Measurements from ENCODE around the gene LDLR. TPM values are rescaled to one million over a fixed set of nuclear protein-coding genes. Genes with fewer than 3 reads are reported as not detected.

LDLR gene
- total RNA-seq, 1 donor from 2014 or later: 39.3 TPM

DNA sequence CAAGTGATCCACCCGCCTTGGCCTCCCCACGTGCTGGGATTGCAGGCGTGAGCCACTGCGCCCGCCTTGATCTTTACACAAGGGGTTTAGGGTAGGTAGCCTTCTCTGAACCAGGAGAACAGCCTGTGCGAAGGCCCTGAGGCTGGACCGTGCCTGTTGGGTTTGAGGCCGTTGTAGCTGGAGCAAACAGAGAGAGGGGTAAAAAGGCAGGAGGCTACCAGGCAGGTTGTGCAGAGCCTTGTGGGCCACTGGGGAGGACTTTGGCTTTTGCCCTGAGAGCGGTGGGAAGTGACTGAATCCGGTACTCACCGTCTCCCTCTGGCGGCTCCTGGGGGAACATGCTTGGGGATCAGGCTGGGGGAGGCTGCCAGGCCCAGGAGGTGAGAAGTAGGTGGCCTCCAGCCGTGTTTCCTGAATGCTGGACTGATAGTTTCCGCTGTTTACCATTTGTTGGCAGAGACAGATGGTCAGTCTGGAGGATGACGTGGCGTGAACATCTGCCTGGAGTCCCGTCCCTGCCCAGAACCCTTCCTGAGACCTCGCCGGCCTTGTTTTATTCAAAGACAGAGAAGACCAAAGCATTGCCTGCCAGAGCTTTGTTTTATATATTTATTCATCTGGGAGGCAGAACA lies 41.7 kb downstream of the LDLR start:
- peaks cover 14% of the 10 kb centered on the region for H3K36me3 ChIP-seq
- no peak overlapping the region for H3K4me3 ChIP-seq
- H3K27me3 ChIP-seq: no peaks in the 10 kb centered on the region
- no peak overlapping the region for H3K27ac ChIP-seq
- no peaks in the 10 kb centered on the region for H3K4me1 Mint-ChIP-seq
- peaks cover 44% of the 10 kb centered on the region for H3K36me3 Mint-ChIP-seq
- H2AFZ ChIP-seq (replicated peaks): no peak overlapping the region
- peak overlapping the region; percentile 55 for H3K4me3 Mint-ChIP-seq
- peaks cover 5% of the 10 kb centered on the region for H3K79me2 ChIP-seq (ENCODE audit: low read depth)
- H3K9ac ChIP-seq: no peak overlapping the region
- peaks cover 3% of the 10 kb centered on the region for H3K27me3 Mint-ChIP-seq (ENCODE audit: insufficient read depth, low read depth)
- H3K4me2 ChIP-seq: no peak overlapping the region
- H3F3A ChIP-seq (ENCODE audit: low read depth): peaks cover 88% of the 10 kb centered on the region
- H3K9me3 ChIP-seq (ENCODE audit: low read depth): no peaks in the 10 kb centered on the region
- H3K4me1 ChIP-seq: no peaks in the 10 kb centered on the region
- TF ChIP-seq, protein P1, sequence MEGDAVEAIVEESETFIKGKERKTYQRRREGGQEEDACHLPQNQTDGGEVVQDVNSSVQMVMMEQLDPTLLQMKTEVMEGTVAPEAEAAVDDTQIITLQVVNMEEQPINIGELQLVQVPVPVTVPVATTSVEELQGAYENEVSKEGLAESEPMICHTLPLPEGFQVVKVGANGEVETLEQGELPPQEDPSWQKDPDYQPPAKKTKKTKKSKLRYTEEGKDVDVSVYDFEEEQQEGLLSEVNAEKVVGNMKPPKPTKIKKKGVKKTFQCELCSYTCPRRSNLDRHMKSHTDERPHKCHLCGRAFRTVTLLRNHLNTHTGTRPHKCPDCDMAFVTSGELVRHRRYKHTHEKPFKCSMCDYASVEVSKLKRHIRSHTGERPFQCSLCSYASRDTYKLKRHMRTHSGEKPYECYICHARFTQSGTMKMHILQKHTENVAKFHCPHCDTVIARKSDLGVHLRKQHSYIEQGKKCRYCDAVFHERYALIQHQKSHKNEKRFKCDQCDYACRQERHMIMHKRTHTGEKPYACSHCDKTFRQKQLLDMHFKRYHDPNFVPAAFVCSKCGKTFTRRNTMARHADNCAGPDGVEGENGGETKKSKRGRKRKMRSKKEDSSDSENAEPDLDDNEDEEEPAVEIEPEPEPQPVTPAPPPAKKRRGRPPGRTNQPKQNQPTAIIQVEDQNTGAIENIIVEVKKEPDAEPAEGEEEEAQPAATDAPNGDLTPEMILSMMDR (IDR thresholded peaks at IDR 0.05): peak; percentile 70
- no peak for TF ChIP-seq EZH2phosphoT487 (IDR thresholded peaks at IDR 0.05)
- H3K9me3 Mint-ChIP-seq: peaks cover 2% of the 10 kb centered on the region
- peak; percentile 75 for DNase-seq (ENCODE audit: low spot score)
- no peak overlapping the region for H3K27ac Mint-ChIP-seq
- peaks cover 46% of the 10 kb centered on the region for H4K20me1 ChIP-seq (ENCODE audit: low read depth)

DNA sequence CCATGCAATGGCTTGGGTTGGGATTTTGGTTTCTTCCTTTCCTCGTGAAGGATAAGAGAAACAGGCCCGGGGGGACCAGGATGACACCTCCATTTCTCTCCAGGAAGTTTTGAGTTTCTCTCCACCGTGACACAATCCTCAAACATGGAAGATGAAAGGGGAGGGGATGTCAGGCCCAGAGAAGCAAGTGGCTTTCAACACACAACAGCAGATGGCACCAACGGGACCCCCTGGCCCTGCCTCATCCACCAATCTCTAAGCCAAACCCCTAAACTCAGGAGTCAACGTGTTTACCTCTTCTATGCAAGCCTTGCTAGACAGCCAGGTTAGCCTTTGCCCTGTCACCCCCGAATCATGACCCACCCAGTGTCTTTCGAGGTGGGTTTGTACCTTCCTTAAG lies 42.2 kb downstream of the LDLR start:
- H3K9ac ChIP-seq: no peak overlapping the region
- no peak overlapping the region for H3K4me2 ChIP-seq
- H3K27ac ChIP-seq: no peak overlapping the region
- H4K20me1 ChIP-seq (ENCODE audit: low read depth): peaks cover 42% of the 10 kb centered on the region
- H3K9me3 ChIP-seq (ENCODE audit: low read depth): no peaks in the 10 kb centered on the region
- H3K4me3 Mint-ChIP-seq: no peak overlapping the region
- H3K27me3 ChIP-seq: no peaks in the 10 kb centered on the region
- DNase-seq (ENCODE audit: low spot score): no peak
- H3K27ac Mint-ChIP-seq: no peak overlapping the region
- peaks cover 2% of the 10 kb centered on the region for H3K9me3 Mint-ChIP-seq
- H3K4me1 Mint-ChIP-seq: no peaks in the 10 kb centered on the region
- peaks cover 3% of the 10 kb centered on the region for H3K27me3 Mint-ChIP-seq (ENCODE audit: insufficient read depth, low read depth)
- H3F3A ChIP-seq (ENCODE audit: low read depth): peaks cover 88% of the 10 kb centered on the region
- peaks cover 2% of the 10 kb centered on the region for H3K79me2 ChIP-seq (ENCODE audit: low read depth)
- no peak overlapping the region for H3K4me3 ChIP-seq
- no peaks in the 10 kb centered on the region for H3K4me1 ChIP-seq
- TF ChIP-seq, protein P1 (IDR thresholded peaks at IDR 0.05): no peak
- TF ChIP-seq EZH2 (IDR thresholded peaks at IDR 0.05): no peak
- TF ChIP-seq EZH2phosphoT487 (IDR thresholded peaks at IDR 0.05): no peak
- H3K36me3 ChIP-seq: peaks cover 11% of the 10 kb centered on the region
- peaks cover 41% of the 10 kb centered on the region for H3K36me3 Mint-ChIP-seq
- no peak overlapping the region for H2AFZ ChIP-seq (replicated peaks)

DNA sequence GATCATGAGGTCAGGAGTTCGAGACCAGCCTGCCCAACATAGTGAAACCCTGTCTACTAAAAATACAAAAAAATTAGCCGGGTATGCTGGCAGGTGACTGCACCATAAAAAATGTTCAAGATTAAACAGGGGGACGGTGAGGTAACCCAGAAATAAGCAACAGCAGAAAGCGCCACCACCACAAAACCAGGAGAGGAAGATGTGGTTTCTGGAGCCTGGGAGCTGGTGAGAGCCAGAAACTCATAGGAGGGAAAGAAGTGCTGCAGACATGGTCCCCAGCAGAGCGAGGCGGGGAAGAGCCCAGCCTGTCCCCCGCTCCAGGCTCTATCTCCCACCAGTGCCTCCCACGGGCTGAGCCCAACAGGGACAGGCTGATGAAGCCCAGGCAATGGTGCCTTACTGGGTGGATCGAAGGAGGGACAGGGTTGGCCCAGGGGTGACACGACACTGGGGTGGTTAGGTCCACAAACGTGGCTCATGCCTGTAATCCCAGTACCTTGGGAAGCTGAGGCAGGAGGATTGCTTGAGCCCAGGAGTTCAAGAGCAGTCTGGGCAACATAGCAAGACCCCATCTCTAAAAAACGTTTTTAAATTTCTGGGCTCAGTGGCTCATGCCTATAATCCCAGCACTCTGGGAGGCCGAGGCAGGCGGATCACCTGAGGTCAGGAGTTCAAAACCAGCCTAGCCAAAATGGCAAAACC lies 47.3 kb downstream of the LDLR start:
- H3K4me3 ChIP-seq: no peak overlapping the region
- H3K9me3 ChIP-seq (ENCODE audit: low read depth): no peaks in the 10 kb centered on the region
- H3K27me3 ChIP-seq: no peaks in the 10 kb centered on the region
- H3K79me2 ChIP-seq (ENCODE audit: low read depth): no peaks in the 10 kb centered on the region
- no peak overlapping the region for H2AFZ ChIP-seq (replicated peaks)
- Mint-ChIP-seq H3K27ac (no peak overlapping the region), H3K27me3 (ENCODE audit: insufficient read depth, low read depth) (peaks cover 3% of the 10 kb centered on the region), H3K9me3 (peaks cover 2% of the 10 kb centered on the region), H3K4me3 (peak overlapping the region; percentile 30), H3K36me3 (peaks cover 15% of the 10 kb centered on the region), H3K4me1 (peaks cover 23% of the 10 kb centered on the region)
- H3K9ac ChIP-seq: no peak overlapping the region
- H4K20me1 ChIP-seq (ENCODE audit: low read depth): peaks cover 28% of the 10 kb centered on the region
- TF ChIP-seq, protein P1 (IDR thresholded peaks at IDR 0.05): no peak
- no peak for TF ChIP-seq EZH2 (IDR thresholded peaks at IDR 0.05)
- no peak for TF ChIP-seq EZH2phosphoT487 (IDR thresholded peaks at IDR 0.05)
- H3K36me3 ChIP-seq: peaks cover 5% of the 10 kb centered on the region
- no peak overlapping the region for H3K27ac ChIP-seq
- H3K4me2 ChIP-seq: no peak overlapping the region
- H3K4me1 ChIP-seq: peaks cover 9% of the 10 kb centered on the region
- peaks cover 76% of the 10 kb centered on the region for H3F3A ChIP-seq (ENCODE audit: low read depth)
- DNase-seq (ENCODE audit: low spot score): no peak
